Sigmoid colon (tissue), 4 donors: ENCODE measurements around the gene FCN2.

Experiments
- CTCF ChIP-seq, 4 experiments: fragments of 450-650 bp in 3 of 4; fragments of 200-600 bp in 1 of 4; IDR thresholded peaks; one replicate each; pipeline ENCODE4 v1.5.1; 2016 to 2019; ENCODE audit warnings: antibody characterized with exemption in 4 of 4, mild to moderate bottlenecking in 3 of 4, moderate library complexity in 2 of 4
- EP300 ChIP-seq, 4 donors: sonication (generic); formaldehyde crosslinking; IDR thresholded peaks; one replicate each; pipeline ENCODE4 v1.6.1; 2017; ENCODE audit warnings: antibody characterized with exemption in 4 of 4
- POLR2A ChIP-seq, 2 donors: fragments of 450-650 bp; IDR thresholded peaks; one replicate each; pipeline ENCODE4 v1.6.1; 2016; ENCODE audit warnings: antibody characterized with exemption in 2 of 2, mild to moderate bottlenecking in 2 of 2, moderate library complexity in 2 of 2
- POLR2AphosphoS5 ChIP-seq, 4 donors: sonication (generic); formaldehyde crosslinking; IDR thresholded peaks; one replicate each; pipeline ENCODE4 v1.6.1; 2017; ENCODE audit warnings: antibody characterized with exemption in 4 of 4

DNA sequence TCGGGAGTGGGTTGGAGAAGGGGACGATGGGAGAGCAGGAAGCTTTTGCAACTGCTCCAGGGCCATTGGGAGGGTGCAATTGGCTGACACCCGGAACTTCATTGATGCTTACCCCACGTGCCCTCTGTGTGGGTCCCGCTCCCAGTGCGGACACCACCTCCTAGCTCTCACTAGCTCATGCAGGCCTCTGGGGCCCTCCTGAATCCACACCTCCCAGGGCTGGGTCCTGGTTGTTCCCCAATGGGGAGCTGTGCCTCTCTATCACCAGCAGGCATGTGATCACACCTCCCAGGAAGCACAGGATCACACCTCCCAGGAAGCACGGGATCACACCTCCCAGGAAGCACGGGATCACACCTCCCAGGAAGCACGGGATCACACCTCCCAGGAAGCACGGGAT, 32.1 kb upstream of the FCN2 start:
- TF ChIP-seq CTCF (IDR thresholded peaks at IDR 0.05) (no peak), POLR2AphosphoS5 (IDR thresholded peaks at IDR 0.05) (no peak), POLR2A (IDR thresholded peaks at IDR 0.05) (no peak), EP300 (IDR thresholded peaks at IDR 0.05) (no peak)
